ENCODE data around the gene POLR2J.
"Not testable (repeated sequence)": the region's sequence is repeated elsewhere in the genome, so short reads cannot be mapped to it uniquely, and the experiment has no call there.

Gene POLR2J

DNA sequence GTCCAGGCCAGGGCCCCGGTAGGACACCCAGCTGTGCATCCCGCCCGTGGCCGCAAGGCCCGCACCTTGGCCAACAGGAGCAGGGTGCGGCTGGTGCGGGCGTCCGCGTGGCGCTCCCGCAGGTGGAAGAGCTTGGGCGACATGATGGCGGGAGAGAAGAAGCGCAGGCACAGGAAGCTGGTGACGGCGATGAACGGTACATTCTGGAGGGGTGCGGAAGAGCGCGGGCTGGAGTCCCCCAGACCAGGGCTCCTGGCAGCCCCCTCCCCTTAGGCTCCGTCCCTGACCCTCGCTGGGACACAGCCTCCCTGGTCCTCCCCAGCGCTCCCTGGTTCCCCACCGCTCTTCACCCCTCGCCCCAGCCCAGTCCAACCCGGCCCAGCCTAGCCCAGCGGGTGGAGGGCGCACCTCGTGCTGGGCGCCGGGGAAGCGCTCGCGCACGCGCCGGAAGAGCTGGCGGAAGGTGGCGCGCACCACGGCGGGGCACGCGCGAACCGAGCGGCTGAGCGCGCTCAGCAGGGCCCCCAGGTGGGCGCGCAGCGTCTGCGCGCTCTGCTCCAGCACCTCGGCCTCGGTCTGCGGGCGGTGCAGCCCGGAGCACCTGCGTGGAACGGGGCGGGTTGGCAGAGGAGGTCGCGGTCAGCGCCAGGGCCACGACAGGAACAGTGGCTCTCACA, 15.9 kb upstream of the POLR2J start:
- not testable (repeated sequence) for DNase-seq

DNA sequence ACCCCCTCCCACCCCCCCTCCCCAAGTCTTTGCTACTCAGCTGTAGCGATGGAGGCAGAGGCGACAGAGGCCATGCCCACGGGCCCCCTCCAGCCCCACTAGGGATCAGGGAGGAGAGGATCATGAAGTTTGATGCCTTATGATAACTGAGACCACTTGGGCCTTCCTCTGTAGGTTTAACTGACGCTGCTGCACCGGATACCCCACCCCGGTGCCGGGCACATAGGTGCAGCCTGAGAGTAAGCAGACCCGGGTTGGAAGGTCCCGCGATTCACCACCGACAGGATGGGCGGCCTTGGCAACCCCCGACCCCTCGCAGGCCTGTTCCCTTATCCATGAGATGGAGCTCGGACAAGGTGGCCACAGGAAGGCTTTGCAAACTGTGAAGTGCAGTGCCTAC, 15.3 kb upstream of the POLR2J start:
- not testable (repeated sequence) for DNase-seq

DNA sequence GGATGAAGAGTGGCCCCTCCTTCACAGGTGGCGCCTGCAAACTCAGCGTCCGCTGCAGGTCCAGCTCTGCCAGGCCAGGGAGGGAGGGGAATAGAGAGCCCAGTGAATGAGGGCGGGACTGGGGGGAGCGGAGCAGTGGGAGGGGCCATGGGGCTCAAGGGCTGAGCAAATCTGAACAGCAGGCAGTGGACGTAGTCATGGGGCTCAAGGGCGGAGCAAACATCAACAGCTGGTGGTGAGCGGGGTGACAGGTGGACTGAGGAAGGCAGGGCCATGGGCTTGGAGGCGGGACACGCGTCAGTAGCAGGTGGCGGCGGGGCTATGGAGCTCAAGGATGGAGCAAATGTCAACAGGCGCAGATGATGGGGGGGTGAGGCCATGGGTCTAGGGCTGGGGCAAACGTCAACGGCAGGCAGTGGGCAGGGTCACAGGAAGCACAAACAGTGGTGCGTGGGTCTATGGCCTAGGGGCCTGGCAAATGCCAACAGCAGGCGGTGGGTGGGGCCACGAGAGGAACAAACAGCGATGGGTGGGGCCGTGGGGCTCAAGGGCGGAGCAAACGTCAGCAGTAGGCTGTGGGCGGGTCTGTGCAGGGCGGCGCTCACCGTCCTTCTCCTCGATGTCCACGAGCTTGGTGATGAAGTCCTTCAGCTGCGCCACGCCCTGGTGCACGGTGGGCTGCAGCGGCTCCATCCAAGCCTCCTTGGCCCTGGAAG, 14.7 kb upstream of the POLR2J start:
- not testable (repeated sequence) for DNase-seq

DNA sequence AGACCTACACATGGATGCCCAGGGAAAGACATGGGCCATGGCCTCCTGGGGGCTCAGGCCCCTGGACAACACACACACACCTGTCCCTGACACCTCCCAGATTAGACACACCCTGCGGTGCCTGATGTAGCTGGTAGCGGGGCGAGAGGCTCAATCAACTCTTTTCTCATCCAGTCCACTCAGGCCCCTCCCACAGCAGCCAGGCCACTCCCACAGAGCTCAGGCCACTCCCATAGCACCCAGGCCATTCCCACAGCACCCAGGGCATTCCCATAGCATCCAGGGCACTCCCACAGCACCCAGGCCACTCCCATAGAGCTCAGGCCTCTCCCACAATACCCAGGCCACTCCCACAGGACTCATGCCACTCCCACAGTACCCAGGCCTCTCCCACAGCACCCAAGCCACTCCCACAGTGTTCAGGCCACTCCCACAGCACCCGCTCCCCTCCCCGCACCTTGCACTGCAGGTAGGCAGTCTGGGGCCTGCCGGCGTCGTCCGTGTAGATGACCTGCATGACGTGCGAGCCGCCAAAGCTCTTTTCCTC, 11.9 kb upstream of the POLR2J start:
- DNase-seq: not testable (repeated sequence)

DNA sequence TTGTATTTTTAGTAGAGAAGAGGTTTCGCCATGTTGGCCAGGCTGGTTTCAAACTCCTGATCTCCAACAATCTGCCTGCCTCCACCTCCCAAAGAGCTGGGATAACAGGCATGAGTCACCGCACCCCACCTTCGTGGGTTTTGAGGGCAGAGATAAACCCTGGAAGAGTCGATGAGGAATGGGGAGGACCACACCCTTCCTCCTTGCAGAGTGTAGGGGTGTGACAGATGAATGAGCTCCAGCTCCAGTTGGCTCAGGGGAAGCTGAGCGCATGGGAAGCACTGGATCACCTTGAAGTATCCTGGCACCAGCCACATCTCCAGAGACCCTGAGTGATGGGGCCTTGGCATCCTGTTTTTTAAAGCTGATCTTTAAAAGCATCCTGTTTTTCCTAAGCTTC, 5.6 kb upstream of the POLR2J start:
- DNase-seq: not testable (repeated sequence)

DNA sequence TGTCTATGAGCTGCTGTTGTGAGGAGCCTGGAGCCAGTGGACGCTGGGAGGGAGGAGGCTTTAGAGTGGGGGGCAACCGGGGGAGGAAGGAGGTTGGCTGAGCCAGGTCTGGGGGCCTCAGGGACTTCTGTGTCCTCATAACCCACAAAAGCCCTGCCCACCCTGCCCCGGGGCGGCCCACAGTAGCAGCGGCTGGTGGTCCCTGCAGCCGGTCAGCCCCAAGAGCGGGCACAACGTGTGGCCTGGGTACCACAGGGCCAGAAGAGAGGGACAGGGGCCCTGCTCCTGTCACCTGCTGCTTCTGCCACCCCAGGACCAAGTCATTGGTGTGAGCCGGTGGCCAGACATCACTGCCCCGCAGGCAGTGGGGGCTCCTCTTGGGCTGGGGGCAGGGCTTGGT, 3.2 kb upstream of the POLR2J start:
- not testable (repeated sequence) for DNase-seq

DNA sequence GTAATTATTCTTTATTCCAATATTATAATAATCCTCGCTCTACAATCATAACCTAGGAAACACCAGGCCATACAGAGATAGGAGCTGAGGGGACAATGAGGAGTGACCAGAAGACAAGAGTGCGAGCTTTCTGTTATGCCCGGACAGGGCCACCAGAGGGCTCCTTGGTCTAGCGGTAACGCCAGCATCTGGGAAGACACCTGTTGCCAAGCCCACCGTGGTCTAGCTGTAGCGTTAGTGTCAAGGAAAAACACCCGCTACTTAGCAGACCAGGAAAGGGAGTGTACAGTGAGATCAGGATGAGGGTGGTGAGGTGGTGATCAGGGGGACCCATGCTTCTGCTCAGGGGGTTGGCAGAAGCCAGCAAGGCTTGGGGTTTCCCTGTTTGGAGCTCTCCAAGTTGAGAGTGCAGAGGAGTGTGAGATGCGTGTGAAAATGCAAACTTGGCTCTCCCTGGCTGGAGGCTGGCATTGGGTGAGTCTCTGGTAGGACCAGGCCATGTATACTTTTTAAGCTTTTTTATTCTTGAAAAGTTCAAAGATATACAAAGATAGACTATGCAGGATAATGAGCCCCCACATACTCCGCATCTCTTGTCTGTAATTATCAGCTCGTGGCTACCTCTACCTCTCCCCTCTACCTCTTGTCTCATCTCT, 1.4 kb upstream of the POLR2J start:
- not testable (repeated sequence) for DNase-seq

DNA sequence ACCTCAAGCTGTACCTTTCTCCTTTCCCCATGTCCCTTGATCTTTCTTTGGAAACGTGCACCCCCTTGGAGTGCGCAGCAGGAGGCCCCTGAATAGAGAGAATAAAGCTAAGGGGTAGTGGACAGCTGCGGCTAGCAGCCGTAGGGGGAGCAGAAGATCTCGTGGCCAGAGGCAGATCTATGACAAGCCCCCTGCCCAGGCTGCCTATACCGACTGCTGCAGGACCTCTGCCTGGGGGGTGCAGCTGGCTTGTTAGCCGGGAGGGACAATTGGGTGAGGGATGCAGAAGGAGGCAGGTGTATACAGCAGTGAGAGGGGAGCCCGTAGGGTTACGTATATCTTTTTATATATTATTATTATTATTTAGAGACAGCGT, 475 bp upstream of the POLR2J start:
- not testable (repeated sequence) for DNase-seq

DNA sequence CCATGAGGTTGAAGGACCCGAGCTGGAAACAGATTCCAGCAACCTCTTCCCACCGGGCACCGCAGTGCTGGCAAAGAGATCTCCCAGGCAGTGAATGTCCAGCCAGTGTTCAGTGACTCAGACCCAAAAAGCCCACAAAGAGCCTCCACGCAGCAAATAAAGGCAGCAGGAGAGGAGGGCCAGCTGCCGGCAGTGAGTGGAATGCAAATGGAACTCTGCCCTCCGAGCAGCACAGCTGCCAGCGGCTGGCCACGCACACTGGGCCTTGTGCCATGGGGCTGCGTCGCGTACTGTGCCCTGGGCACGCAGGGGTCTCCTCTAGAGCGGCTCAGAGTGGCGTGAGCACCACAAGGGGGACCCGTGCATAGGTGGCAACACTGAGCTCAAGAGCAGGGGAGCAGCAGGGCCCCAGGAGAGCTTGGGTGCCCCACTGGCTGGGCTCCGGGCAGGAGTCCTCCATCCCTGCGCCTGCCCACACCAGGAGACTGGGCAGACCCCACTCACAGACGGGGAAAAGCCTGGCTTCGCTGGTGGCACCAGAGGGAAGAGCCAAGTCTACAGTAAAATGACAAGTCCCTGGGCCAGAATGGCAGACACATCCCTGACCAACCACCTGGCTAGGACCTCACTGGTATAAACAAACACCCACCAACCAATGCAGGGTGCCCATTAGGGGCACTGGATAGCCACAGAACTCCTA, 3.8 kb downstream of the POLR2J start:
- not testable (repeated sequence) for DNase-seq

DNA sequence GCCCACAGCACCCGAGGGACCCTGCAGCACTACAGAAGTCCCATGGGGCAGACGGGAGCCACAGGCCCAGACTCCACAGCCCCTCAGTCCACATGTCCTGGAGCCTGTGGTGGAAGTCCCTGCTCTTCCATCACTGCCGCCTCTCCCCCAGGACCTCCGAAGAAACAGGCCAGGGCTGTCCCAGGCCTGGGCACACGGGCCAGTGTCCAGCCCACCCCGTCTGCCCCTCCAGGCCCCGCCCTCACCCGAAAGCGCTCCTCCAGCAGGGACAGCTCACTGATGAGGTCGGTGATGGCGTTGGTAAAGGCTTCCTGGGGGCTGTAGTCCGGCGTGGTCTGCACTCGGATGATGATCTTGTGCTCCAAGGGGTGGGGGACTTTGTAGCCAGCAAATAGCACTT, 4.6 kb downstream of the POLR2J start:
- not testable (repeated sequence) for DNase-seq

DNA sequence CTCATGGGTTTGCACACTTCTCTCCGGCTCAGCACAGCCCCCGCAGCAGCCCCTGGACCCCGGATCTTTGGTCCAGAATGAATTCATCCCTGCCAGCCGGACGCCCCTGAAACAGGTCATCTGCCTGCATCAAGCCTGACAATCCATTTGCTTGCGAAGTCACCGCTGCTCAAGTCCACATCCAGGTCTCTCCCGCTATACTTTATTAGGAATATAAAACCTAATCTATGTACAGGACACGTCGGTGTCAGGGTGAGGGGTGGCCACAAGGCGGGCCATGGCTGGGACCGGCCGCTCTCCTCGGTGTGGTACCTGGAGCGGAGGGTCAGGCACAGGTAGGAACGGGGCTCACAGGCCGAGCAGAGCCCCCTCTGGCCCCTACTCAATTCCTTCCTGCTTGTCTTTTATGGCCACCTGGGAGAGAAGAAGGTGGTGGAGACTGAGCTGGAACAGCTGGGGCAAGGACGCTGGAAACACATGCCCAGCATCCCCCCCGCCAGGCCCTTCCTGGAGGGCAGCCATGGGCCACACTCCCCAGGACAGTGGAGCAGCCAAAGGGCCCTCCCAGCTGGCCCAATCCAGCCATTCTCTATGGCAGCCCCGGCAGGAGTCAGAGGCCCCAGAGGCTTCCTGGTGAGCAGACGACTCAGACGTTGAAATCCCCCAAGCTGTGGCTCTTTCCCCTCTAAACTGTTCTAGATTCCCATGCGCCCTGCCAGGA, 5.3 kb downstream of the POLR2J start:
- DNase-seq: no peak

DNA sequence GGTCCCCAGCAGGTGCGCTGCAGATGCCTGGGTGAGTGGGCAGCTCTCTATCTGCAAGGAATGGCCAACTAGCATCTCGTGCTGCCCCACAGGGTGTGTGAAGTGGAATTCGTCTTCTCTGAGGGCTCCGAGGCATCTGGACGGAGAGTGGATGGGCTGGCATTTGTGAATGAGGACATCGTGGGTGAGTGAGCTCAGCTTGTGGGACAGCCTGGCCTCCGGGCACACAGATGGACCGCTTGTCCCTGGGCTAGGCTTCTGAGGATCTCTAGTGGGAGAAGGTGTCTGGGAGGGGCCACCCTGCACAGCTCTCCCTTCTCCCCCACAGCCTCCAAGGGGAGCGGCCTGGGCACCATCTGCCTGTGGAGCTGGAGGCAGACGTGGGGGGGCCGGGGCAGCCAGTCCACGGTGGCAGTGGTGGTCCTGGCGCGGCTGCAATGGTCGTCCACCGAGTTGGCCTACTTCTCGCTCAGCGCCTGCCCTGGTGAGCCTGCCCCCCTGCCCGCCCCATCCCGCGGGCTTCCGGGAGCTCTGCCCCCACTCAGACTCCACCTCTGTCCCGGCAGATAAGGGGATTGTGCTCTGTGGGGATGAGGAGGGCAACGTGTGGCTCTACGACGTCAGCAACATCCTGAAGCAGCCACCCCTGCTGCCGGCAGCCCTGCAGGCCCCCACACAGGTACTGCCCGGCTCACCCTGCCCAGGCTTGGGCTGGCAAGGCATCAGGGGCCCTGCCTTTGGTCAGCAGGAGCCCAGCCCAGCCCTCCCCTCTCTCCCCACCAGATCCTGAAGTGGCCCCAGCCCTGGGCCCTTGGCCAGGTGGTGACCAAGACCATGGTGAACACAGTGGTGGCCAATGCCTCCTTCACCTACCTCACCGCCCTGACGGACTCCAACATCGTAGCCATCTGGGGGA, 6.3 kb downstream of the POLR2J start:
- DNase-seq: no peak

DNA sequence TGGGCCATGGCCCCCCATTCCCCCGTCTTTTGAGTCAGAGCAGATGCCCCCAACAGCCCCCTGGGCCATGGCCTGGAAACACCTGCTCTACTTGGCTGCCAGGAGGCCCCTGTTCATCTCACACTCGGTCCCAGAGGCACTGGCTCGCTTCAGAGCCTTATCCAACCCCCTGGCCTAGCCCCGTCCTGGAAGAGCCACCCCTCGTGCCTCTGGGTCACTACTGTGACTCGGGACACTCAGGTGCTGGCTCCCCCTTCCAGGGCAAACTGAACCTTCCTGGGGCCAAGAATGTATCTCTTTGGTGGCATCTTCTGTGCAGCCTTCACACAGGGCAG, 7.0 kb downstream of the POLR2J start:
- no peak for DNase-seq

DNA sequence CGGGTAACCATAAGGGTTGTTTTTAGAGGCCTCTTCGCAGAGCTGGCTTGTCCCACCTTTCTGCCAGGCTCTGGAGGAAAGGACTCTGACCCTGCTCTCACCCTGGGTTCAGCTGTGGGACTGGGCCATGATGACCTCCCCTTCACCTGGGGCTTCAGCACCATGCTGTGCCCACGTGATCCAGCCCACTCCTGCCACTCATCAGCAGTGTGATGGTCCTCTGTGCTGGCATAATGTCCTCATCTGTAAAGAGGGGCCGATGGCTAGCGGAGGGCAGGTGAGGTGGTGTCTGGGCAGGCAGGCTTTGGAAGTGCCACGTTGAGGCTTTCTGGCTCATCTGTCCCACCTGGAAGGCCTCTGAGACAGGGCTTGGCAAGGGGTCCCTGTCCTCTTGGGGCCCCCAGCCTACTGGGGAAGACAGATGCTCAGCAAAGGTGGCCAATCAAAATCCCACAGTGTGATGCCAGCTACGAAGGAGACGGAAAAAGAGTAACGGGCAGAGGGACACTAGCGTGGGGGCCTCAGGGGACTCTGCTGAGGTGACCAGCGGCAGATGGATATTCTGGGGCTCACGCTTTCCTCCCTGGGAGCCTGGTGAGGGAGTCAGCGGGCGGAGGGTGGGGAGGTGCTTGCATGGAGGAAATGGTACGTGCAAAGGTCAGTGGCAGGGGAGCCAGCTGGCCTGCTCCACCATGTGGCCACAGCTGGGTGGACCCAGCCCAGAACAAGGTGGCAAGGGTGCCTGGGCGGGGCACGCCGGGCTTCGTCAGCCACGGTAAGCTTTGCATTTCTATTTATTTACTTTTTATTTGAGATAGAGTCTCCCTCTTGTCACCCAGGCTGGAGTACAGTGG, 8.5 kb downstream of the POLR2J start:
- DNase-seq: no peak

DNA sequence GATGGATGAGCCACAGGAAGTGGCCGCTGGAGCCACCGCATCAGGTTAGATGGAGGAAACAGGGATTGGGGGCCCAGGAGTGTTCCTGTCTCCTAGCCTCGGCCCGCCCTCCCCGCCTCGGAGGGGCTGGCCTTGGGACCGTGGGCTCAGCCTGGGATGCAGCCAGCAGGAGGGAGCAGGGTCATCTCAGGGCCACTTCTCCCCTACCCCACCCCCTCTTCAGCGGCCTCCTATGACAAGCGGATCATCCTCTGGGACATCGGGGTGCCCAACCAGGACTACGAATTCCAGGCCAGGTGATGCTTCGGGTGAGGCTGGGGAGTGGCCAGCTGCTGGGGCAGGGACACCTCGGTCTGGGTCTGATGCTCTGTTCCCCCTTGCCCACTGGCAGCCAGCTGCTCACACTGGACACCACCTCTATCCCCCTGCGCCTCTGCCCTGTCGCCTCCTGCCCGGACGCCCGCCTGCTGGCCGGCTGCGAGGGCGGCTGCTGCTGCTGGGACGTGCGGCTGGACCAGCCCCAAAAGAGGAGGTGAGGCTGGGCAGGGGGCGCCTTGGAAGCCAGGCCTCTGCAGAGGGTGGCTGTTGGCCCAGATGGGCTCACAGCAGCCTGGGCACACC, 9.3 kb downstream of the POLR2J start:
- DNase-seq: no peak

DNA sequence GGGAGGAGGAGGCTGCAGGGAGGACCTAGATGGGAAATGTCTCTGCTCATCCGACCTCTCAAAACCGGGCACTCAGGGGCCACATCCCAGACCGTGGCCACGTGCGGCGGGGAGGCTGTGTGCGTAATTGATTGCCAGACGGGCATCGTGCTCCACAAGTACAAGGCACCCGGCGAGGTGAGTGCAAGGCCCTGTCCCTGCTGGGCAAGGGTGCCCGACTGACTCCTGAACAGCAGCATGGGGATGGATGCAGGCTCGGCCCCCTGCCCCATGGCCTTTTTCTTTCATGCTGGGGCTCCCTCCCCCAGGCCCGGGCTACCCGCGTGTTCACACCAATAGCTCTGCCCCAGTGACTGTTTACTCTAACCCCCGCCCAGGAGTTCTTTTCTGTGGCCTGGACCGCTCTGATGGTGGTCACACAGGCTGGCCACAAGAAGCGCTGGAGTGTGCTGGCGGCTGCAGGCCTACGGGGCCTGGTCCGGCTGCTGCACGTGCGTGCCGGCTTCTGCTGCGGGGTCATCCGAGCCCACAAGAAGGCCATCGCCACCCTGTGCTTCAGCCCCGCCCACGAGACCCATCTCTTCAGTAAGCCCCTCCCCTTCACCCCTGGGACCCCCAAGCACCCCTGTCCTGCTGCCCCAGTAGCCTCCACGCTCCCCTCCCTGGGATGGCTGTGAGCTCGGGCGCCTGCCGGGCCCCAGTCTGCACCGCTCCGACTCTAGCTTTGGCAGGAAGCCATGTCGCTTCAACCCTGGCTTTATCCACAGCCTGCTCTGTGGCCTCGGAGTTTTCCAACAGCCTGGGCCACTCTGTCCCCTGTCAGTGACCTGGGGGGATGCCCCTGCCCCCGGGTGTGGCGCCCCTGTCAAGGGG, 10.0 kb downstream of the POLR2J start:
- no peak for DNase-seq

DNA sequence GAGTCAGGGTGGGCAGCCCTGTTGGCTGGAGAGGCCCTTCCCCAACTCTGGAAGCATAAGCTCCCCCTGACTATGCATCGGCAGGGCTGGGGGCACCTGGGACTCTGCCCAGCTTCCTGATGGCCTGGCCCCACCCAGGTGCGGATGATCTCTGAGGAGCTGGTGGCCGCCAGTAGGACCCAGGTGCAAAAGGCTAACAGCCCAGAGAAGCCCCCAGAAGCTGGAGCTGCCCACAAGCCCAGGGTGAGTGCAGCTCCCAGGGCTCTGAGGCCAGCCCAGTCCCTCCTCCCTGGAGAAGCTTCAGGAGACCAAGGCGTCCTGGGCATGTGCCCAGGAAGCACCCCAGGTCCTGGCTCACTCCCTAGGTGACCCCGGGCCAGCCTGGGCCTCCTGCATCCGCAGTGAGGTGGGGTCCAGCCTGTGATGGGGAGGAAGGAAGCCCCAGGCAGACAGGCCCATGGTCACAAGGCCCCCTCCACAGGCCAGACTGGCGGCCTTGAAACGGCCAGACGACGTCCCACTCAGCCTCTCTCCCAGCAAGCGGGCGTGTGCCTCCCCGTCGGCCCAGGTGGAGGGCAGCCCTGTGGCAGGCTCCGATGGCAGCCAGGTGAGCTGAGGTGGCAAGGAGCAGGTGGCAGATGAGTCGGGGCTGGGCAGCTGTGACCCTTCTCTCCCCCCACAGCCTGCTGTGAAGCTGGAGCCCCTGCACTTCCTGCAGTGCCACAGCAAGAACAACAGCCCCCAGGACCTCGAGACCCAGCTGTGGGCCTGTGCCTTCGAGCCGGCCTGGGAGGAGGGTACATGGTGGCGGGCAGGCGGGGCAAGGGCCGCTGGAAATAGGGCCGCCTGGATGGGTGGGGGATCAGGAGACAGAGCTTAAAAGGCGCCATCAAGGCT, 10.9 kb downstream of the POLR2J start:
- no peak for DNase-seq

DNA sequence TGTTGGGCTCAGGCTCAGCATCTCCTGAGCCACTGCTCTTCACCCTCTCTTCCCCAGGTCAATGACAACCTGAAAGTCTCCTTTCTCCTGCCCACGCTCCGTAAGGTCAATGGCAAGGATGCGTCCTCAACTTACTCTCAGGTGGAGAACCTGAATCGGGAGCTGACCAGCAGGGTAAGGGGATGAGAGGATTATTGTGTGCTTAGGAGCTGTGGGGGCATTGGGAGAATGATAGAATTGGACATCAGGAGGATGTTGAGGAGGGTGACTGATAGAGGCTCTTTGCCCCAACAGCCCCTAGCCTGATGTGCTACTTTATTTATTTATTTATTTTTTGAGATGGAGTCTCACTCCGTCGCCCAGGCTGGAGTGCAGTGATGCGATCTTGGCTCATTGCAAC, 12.6 kb downstream of the POLR2J start:
- DNase-seq: no peak

Measured in OCI-M1 (cell line).